Activated T-cell treated with anti-CD3 and anti-CD28 coated beads, Interleukin-2, amount 50 U/mL, for 24 hours (primary cell): ENCODE results near the gene TMEM178A.
"Not testable (repeated sequence)": the region's sequence is repeated elsewhere in the genome, so short reads cannot be mapped to it uniquely, and the experiment has no call there.

Source experiments
- DNase-seq: peaks from one replicate; pipeline ENCODE4 v3.0.0-alpha.2; 2020
- H3K27ac Mint-ChIP-seq: 2 replicates; pipeline ENCODE4 v1.8.0; 2020; ENCODE audit warnings: mild to moderate bottlenecking, mixed read lengths
- H3K27me3 Mint-ChIP-seq: 2 replicates; pipeline ENCODE4 v1.8.0; 2020; ENCODE audit warnings: mixed read lengths
- H3K36me3 Mint-ChIP-seq: 2 replicates; pipeline ENCODE4 v1.8.0; 2020; ENCODE audit warnings: low read depth, mixed read lengths
- H3K4me1 Mint-ChIP-seq: 2 replicates; pipeline ENCODE4 v1.8.0; 2020; ENCODE audit warnings: low read depth, mixed read lengths
- H3K4me3 Mint-ChIP-seq: 2 replicates; pipeline ENCODE4 v1.8.0; 2020; ENCODE audit warnings: mild to moderate bottlenecking, moderate library complexity, mixed read lengths
- H3K9me3 Mint-ChIP-seq: 2 replicates; pipeline ENCODE4 v1.8.0; 2020; ENCODE audit warnings: mixed read lengths

Gene TMEM178A

GRCh38 chr2:39665811-39666490 lies at the start of gene TMEM178A:
TMEM178A (plus strand) TSS chr2:39665917; CDS start chr2:39665975, 58 bp downstream.
- DNase-seq = peak; percentile 37
- Mint-ChIP-seq H3K27ac (no peak within 1 kb of the TSS), H3K36me3 (no peaks in the 10 kb centered on the region), H3K4me1 (peaks cover 10% of the 10 kb centered on the region), H3K9me3 (no peaks in the 10 kb centered on the region), H3K27me3 (peaks cover 70% of the 10 kb centered on the region), H3K4me3 (peak within 1 kb of the TSS; percentile 63)

- Mint-ChIP-seq H3K36me3 (no peaks in the 10 kb centered on the region), H3K9me3 (no peaks in the 10 kb centered on the region), H3K4me1 (peaks cover 6% of the 10 kb centered on the region), H3K27me3 (peaks cover 31% of the 10 kb centered on the region), H3K27ac (no peak overlapping the region), H3K4me3 (no peak overlapping the region)
- no peak for DNase-seq
These were observed 47.5 kb upstream of the TMEM178A start for GRCh38 chr2:39618236-39618635.

GRCh38 chr2:39618736-39619135 lies 47.0 kb upstream of the TMEM178A start:
- DNase-seq = no peak
- no peak overlapping the region for H3K27ac Mint-ChIP-seq
- no peaks in the 10 kb centered on the region for H3K36me3 Mint-ChIP-seq
- H3K4me1 Mint-ChIP-seq = peaks cover 6% of the 10 kb centered on the region
- no peak overlapping the region for H3K4me3 Mint-ChIP-seq
- H3K27me3 Mint-ChIP-seq = peaks cover 35% of the 10 kb centered on the region
- H3K9me3 Mint-ChIP-seq = no peaks in the 10 kb centered on the region

- no peaks in the 10 kb centered on the region for H3K36me3 Mint-ChIP-seq
- H3K9me3 Mint-ChIP-seq = no peaks in the 10 kb centered on the region
- H3K27me3 Mint-ChIP-seq = peaks cover 41% of the 10 kb centered on the region
- DNase-seq = no peak
- H3K4me1 Mint-ChIP-seq = peaks cover 6% of the 10 kb centered on the region
- H3K27ac Mint-ChIP-seq = no peak overlapping the region
- no peak overlapping the region for H3K4me3 Mint-ChIP-seq
These were observed 45.6 kb upstream of the TMEM178A start for GRCh38 chr2:39620067-39620466.

GRCh38 chr2:39621596-39621995 lies 44.1 kb upstream of the TMEM178A start:
- Mint-ChIP-seq H3K4me3 (no peak overlapping the region), H3K27ac (no peak overlapping the region), H3K36me3 (no peaks in the 10 kb centered on the region), H3K9me3 (no peaks in the 10 kb centered on the region), H3K27me3 (peaks cover 50% of the 10 kb centered on the region), H3K4me1 (peaks cover 6% of the 10 kb centered on the region)
- no peak for DNase-seq

- no peaks in the 10 kb centered on the region for H3K36me3 Mint-ChIP-seq
- H3K4me3 Mint-ChIP-seq = no peak overlapping the region
- no peak for DNase-seq
- no peaks in the 10 kb centered on the region for H3K9me3 Mint-ChIP-seq
- peaks cover 6% of the 10 kb centered on the region for H3K4me1 Mint-ChIP-seq
- H3K27ac Mint-ChIP-seq = no peak overlapping the region
- H3K27me3 Mint-ChIP-seq = peaks cover 39% of the 10 kb centered on the region
These were observed 42.9 kb upstream of the TMEM178A start for GRCh38 chr2:39622860-39623259.

GRCh38 chr2:39623917-39624316 lies 41.8 kb upstream of the TMEM178A start:
- Mint-ChIP-seq H3K4me3 (no peak overlapping the region), H3K27ac (no peak overlapping the region), H3K27me3 (peaks cover 37% of the 10 kb centered on the region), H3K9me3 (no peaks in the 10 kb centered on the region), H3K36me3 (no peaks in the 10 kb centered on the region), H3K4me1 (peaks cover 6% of the 10 kb centered on the region)
- DNase-seq = no peak

- no peak for DNase-seq
- H3K27ac Mint-ChIP-seq = no peak overlapping the region
- peaks cover 31% of the 10 kb centered on the region for H3K27me3 Mint-ChIP-seq
- no peaks in the 10 kb centered on the region for H3K9me3 Mint-ChIP-seq
- H3K36me3 Mint-ChIP-seq = no peaks in the 10 kb centered on the region
- H3K4me3 Mint-ChIP-seq = no peak overlapping the region
- H3K4me1 Mint-ChIP-seq = peaks cover 2% of the 10 kb centered on the region
These were observed 40.4 kb upstream of the TMEM178A start for GRCh38 chr2:39625193-39625926.

GRCh38 chr2:39625927-39626270 lies 39.8 kb upstream of the TMEM178A start:
- DNase-seq = no peak
- Mint-ChIP-seq H3K4me1 (no peaks in the 10 kb centered on the region), H3K27me3 (peaks cover 26% of the 10 kb centered on the region), H3K4me3 (no peak overlapping the region), H3K36me3 (no peaks in the 10 kb centered on the region), H3K9me3 (no peaks in the 10 kb centered on the region), H3K27ac (no peak overlapping the region)

- H3K9me3 Mint-ChIP-seq, DNase-seq: not testable (repeated sequence)
These were observed 37.4 kb upstream of the TMEM178A start for GRCh38 chr2:39628346-39628745.

GRCh38 chr2:39629646-39630045 lies 36.1 kb upstream of the TMEM178A start:
- Mint-ChIP-seq H3K27ac (no peak overlapping the region), H3K36me3 (no peaks in the 10 kb centered on the region), H3K9me3 (no peaks in the 10 kb centered on the region), H3K27me3 (peaks cover 12% of the 10 kb centered on the region), H3K4me3 (no peak overlapping the region), H3K4me1 (no peaks in the 10 kb centered on the region)
- no peak for DNase-seq

More at GRCh38 chr2:39628346-39628745, 37.4 kb upstream of the TMEM178A start:
- H3K27ac Mint-ChIP-seq, H3K36me3 Mint-ChIP-seq, H3K4me3 Mint-ChIP-seq, H3K4me1 Mint-ChIP-seq: not testable (repeated sequence)
- H3K27me3 Mint-ChIP-seq = peaks cover 21% of the 10 kb centered on the region

- Mint-ChIP-seq H3K4me1 (no peaks in the 10 kb centered on the region), H3K27ac (no peak overlapping the region), H3K9me3 (no peaks in the 10 kb centered on the region), H3K36me3 (no peaks in the 10 kb centered on the region), H3K27me3 (peaks cover 6% of the 10 kb centered on the region), H3K4me3 (no peak overlapping the region)
- no peak for DNase-seq
These were observed 34.5 kb upstream of the TMEM178A start for GRCh38 chr2:39631256-39631655.

GRCh38 chr2:39631718-39632117 lies 34.0 kb upstream of the TMEM178A start:
- Mint-ChIP-seq H3K27ac (no peak overlapping the region), H3K4me1 (no peaks in the 10 kb centered on the region), H3K27me3 (peaks cover 3% of the 10 kb centered on the region), H3K4me3 (no peak overlapping the region), H3K36me3 (no peaks in the 10 kb centered on the region), H3K9me3 (no peaks in the 10 kb centered on the region)
- no peak for DNase-seq

- H3K4me1 Mint-ChIP-seq = no peaks in the 10 kb centered on the region
- no peaks in the 10 kb centered on the region for H3K9me3 Mint-ChIP-seq
- H3K27ac Mint-ChIP-seq = no peak overlapping the region
- no peak for DNase-seq
- no peak overlapping the region for H3K4me3 Mint-ChIP-seq
- peaks cover 6% of the 10 kb centered on the region for H3K27me3 Mint-ChIP-seq
- H3K36me3 Mint-ChIP-seq = no peaks in the 10 kb centered on the region
These were observed 32.8 kb upstream of the TMEM178A start for GRCh38 chr2:39632876-39633275.

- no peaks in the 10 kb centered on the region for H3K36me3 Mint-ChIP-seq
- no peaks in the 10 kb centered on the region for H3K4me1 Mint-ChIP-seq
- H3K27me3 Mint-ChIP-seq = peaks cover 6% of the 10 kb centered on the region
- no peak for DNase-seq
- H3K27ac Mint-ChIP-seq = no peak overlapping the region
- no peak overlapping the region for H3K4me3 Mint-ChIP-seq
- no peaks in the 10 kb centered on the region for H3K9me3 Mint-ChIP-seq
These were observed 29.4 kb upstream of the TMEM178A start for GRCh38 chr2:39636306-39636705.
